ENCODE measurements around the gene TBKBP1. TPM values are rescaled to one million over a fixed set of nuclear protein-coding genes. Genes with fewer than 3 reads are reported as not detected.

The TBKBP1 gene
- total and polyA plus RNA-seq, 4 donors: 0.25 to 2.0 (median 1.5) TPM

DNA sequence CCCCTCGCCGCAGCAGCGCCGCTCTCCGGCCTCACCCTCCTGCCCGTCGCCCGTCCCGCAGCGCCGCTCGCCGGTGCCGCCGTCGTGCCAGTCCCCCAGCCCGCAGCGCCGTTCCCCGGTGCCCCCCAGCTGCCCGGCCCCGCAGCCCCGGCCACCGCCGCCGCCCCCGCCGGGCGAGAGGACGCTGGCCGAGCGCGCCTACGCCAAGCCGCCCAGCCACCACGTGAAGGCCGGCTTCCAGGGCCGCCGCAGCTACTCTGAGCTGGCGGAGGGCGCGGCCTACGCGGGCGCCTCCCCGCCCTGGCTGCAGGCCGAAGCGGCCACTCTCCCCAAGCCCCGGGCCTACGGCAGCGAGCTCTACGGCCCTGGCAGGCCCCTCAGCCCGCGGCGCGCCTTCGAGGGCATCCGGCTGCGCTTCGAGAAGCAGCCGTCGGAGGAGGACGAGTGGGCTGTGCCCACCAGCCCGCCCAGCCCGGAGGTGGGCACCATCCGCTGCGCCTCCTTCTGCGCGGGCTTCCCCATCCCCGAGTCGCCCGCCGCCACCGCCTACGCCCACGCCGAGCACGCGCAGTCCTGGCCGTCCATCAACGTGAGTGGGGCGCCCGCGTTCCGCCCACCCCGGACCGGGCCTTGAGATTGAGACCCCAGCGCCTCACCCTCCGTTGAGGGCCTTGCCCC lies 15.0 kb downstream of the TBKBP1 start:
- Histone ChIP-seq H3K9ac (ENCODE audit: low read depth in 1 of 2, low read length in 2 of 2) (no peak overlapping the region), H3K9me3 (ENCODE audit: control insufficient read depth in 4 of 4, low read length in 3 of 4) (no peaks in the 10 kb centered on the region), H3K27ac (ENCODE audit: low read depth in 1 of 2, low read length in 2 of 2) (no peak overlapping the region), H3K4me3 (ENCODE audit: low read depth in 1 of 3, low read length in 3 of 3) (peak overlapping the region in 1 of 3 donors; percentile 46), H3K27me3 (ENCODE audit: control insufficient read depth in 4 of 4, insufficient read depth in 4 of 4, low read length in 3 of 4) (no peaks in the 10 kb centered on the region), H3K4me1 (ENCODE audit: control insufficient read depth in 4 of 4, insufficient read depth in 4 of 4, low read length in 3 of 4) (peaks cover 0 to 7% (median 2%) of the 10 kb centered on the region in 4 donors), H3K36me3 (ENCODE audit: control insufficient read depth in 4 of 4, insufficient read depth in 3 of 4, low read depth in 1 of 4, low read length in 3 of 4) (no peaks in the 10 kb centered on the region)
- TF ChIP-seq, protein P1, sequence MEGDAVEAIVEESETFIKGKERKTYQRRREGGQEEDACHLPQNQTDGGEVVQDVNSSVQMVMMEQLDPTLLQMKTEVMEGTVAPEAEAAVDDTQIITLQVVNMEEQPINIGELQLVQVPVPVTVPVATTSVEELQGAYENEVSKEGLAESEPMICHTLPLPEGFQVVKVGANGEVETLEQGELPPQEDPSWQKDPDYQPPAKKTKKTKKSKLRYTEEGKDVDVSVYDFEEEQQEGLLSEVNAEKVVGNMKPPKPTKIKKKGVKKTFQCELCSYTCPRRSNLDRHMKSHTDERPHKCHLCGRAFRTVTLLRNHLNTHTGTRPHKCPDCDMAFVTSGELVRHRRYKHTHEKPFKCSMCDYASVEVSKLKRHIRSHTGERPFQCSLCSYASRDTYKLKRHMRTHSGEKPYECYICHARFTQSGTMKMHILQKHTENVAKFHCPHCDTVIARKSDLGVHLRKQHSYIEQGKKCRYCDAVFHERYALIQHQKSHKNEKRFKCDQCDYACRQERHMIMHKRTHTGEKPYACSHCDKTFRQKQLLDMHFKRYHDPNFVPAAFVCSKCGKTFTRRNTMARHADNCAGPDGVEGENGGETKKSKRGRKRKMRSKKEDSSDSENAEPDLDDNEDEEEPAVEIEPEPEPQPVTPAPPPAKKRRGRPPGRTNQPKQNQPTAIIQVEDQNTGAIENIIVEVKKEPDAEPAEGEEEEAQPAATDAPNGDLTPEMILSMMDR (IDR thresholded peaks at IDR 0.05; ENCODE audit: low read depth, low read length, missing input control): no peak
- TF ChIP-seq, protein P2, sequence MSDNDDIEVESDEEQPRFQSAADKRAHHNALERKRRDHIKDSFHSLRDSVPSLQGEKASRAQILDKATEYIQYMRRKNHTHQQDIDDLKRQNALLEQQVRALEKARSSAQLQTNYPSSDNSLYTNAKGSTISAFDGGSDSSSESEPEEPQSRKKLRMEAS (IDR thresholded peaks at IDR 0.05): no peak
- TF ChIP-seq EGR1 (IDR thresholded peaks at IDR 0.05; ENCODE audit: low read depth in 2 of 2): no peak
- no peak for DNase-seq (ENCODE audit: low spot score)
- WGBS: 50% methylated on average over 89 of the region's 89 CpGs

DNA sequence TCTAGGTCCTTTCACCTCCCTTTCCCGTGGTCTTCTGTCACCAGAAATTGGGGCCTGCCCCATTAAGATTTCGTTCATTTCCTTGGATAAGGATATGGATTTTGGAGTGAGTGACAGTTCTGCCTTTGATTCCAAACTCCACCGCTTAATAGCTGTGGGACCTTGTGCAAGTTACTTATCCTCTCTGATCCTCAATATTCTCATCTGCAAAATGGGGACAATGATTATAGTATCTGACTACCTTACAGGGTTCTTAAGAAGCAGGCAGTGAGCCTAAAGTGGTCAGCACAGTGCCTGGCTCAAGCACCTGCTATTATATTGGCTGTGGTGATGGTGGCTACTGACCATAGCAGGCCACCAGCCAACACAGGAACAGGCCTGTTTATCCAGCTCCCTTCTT lies 15.6 kb downstream of the TBKBP1 start:
- 95% methylated on average over 3 of the region's 3 CpGs for WGBS
- no peak for TF ChIP-seq FOXA2 (IDR thresholded peaks at IDR 0.05)
- no peak for TF ChIP-seq RAD21 (IDR thresholded peaks at IDR 0.05)
- TF ChIP-seq FOXA1 (IDR thresholded peaks at IDR 0.05): no peak
- Histone ChIP-seq H3K9me3 (ENCODE audit: control insufficient read depth in 4 of 4, low read length in 3 of 4) (no peaks in the 10 kb centered on the region), H3K27ac (ENCODE audit: low read depth in 1 of 2, low read length in 2 of 2) (no peak overlapping the region), H3K36me3 (ENCODE audit: control insufficient read depth in 4 of 4, insufficient read depth in 3 of 4, low read depth in 1 of 4, low read length in 3 of 4) (no peaks in the 10 kb centered on the region), H3K4me1 (ENCODE audit: control insufficient read depth in 4 of 4, insufficient read depth in 4 of 4, low read length in 3 of 4) (peaks cover 0 to 7% (median 2%) of the 10 kb centered on the region in 4 donors), H3K4me3 (ENCODE audit: low read depth in 1 of 3, low read length in 3 of 3) (no peak overlapping the region), H3K9ac (ENCODE audit: low read depth in 1 of 2, low read length in 2 of 2) (no peak overlapping the region), H3K27me3 (ENCODE audit: control insufficient read depth in 4 of 4, insufficient read depth in 4 of 4, low read length in 3 of 4) (no peaks in the 10 kb centered on the region)
- no peak for DNase-seq (ENCODE audit: low spot score)

DNA sequence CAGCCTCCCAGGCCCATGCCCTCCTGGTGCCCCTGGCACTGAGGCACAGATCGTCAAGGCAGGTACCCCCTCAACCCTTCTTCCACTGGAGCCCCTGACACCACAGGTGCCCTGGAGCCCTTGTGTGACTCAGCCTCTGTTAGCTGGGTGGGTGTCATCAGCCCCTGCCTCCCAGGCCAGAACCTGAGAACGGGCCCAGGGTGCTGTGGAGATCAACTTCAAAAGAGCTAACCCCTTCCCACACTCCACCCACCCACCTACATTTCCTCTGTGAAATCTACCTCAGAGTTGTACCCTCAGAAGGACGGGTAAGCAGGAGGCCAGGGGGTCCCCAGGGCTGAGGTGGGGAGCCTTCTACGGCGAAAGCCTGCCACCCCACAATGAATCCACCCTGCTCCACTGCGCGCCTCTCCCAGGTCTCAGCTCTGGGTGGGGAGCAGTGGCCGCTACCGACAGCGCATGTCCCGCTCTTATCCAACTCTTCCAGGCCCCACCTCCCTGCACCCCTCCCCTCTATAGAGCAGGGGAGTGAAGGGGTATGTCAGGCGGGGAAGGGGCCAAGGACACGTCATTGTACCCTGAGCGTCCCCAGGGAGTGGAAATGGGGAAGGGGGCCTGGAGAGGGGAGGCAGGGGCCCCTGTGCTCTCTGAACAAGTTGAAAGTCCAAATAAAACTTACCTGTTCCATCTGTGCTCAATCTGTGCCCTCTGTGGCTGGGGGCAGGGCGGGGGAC lies 17.6 kb downstream of the TBKBP1 start:
- no peak for DNase-seq (ENCODE audit: low spot score)
- Histone ChIP-seq H3K27ac (ENCODE audit: low read depth in 1 of 2, low read length in 2 of 2) (no peak overlapping the region), H3K27me3 (ENCODE audit: control insufficient read depth in 4 of 4, insufficient read depth in 4 of 4, low read length in 3 of 4) (no peaks in the 10 kb centered on the region), H3K4me1 (ENCODE audit: control insufficient read depth in 4 of 4, insufficient read depth in 4 of 4, low read length in 3 of 4) (peaks cover 0 to 7% (median 2%) of the 10 kb centered on the region in 4 donors), H3K36me3 (ENCODE audit: control insufficient read depth in 4 of 4, insufficient read depth in 3 of 4, low read depth in 1 of 4, low read length in 3 of 4) (no peaks in the 10 kb centered on the region), H3K4me3 (ENCODE audit: low read depth in 1 of 3, low read length in 3 of 3) (no peak overlapping the region), H3K9ac (ENCODE audit: low read depth in 1 of 2, low read length in 2 of 2) (no peak overlapping the region), H3K9me3 (ENCODE audit: control insufficient read depth in 4 of 4, low read length in 3 of 4) (no peaks in the 10 kb centered on the region)
- TF ChIP-seq YY1 (IDR thresholded peaks at IDR 0.05) (no peak), TAF1 (conservative IDR thresholded peaks at IDR 0.05) (no peak), HNF4G (IDR thresholded peaks at IDR 0.05) (no peak)
- TF ChIP-seq, protein P2 (IDR thresholded peaks at IDR 0.05): no peak
- WGBS: 96% methylated on average over 15 of the region's 15 CpGs
